H1 (cell line): ENCODE data around the gene FAM241B. TPM values are rescaled to one million over a fixed set of nuclear protein-coding genes. Genes with fewer than 3 reads are reported as not detected.

Experiments used
- CBX5 ChIP-seq: fragments of 300-800, 300-1000 bp; sonication (generic); IDR thresholded peaks from 2 replicates; pipeline ENCODE4 v1.7.1; 2016; ENCODE audit warnings: antibody characterized with exemption, low read length, low read depth
- CBX8 ChIP-seq: fragments of 300-800, 300-1000 bp; sonication (generic); IDR thresholded peaks from 2 replicates; pipeline ENCODE4 v1.7.1; 2016; ENCODE audit warnings: low read depth, low read length, borderline replicate concordance
- CREB1 ChIP-seq: IDR thresholded peaks from 2 replicates; pipeline ENCODE4 v1.6.1; 2012; ENCODE audit warnings: inconsistent platforms
- RAD21 ChIP-seq, 2 experiments: IDR thresholded peaks in 1 of 2; conservative IDR thresholded peaks in 1 of 2; 2 replicates each; pipeline ENCODE4 v1.6.1; 2011; ENCODE audit warnings: low read depth in 2 of 2, low read length in 2 of 2, improper control_type of control experiment in 1 of 2, inconsistent platforms in 1 of 2, mild to moderate bottlenecking in 1 of 2, moderate library complexity in 1 of 2
- RNF2 ChIP-seq: fragments of 200-900, 300-1000 bp; sonication (generic); IDR thresholded peaks from 2 replicates; pipeline ENCODE4 v1.7.1; 2016; ENCODE audit warnings: borderline replicate concordance, low read depth, mild to moderate bottlenecking, antibody characterized with exemption, low read length; ENCODE audit not compliant: poor library complexity, severe bottlenecking; ENCODE audit errors: missing control alignments
- polyA plus RNA-seq, 7 experiments: library from polyadenylated mRNA; depleted of rRNA in 3 of 7; stranded (reverse) in 5 of 7; unstranded in 2 of 7; fragments of >200 nt in 5 of 7; fragments of 200-250 nt in 2 of 7; gene quantifications; 1 replicate in 5 of 7; 2 replicates in 1 of 7; 4 replicates in 1 of 7; pipeline versions ENCODE4 v1.2.1 to v1.2.3, GENCODE V29; 2011 to 2013; ENCODE audit warnings: missing spikeins in 2 of 7, mixed read lengths in 2 of 7
- total RNA-seq: library from RNA; stranded (reverse); fragmentation: NEBNext Ultra II Directional; extraction: Animal tissue kit (Norgen Biotek cat#: 25700); gene quantifications from 2 replicates; pipeline ENCODE4 v1.2.1, GENCODE V29; 2021

Gene FAM241B
- total and polyA plus RNA-seq, 2 of the 8 experiments (the other 6 are each of a cell fraction or from before 2014, with no cell fraction given), result 19.3 to 30.1 TPM

GRCh38 chr10:69616358-69616757, 13.7 kb upstream of the FAM241B start (continued):
- TF ChIP-seq RAD21 (IDR thresholded peaks at IDR 0.05 in 1 of 2, conservative IDR thresholded peaks at IDR 0.05 in 1 of 2; ENCODE audit: low read depth in 2 of 2, low read length in 2 of 2), result no peak
- TF ChIP-seq CREB1, result no peak
- no peak for TF ChIP-seq RNF2
- no peak for TF ChIP-seq CBX5
- no peak for TF ChIP-seq CBX8
